CD4-positive, alpha-beta T cell treated with Interleukin-15 for 1 hour (primary cell): ENCODE results near the gene TEC.

Experiments used
- DNase-seq: peaks from one replicate; pipeline ENCODE4 v3.0.0-alpha.2; 2020

TEC gene

GRCh38 chr4:48114412-48114811 is 155.2 kb downstream of the TEC start:
- DNase-seq, result no peak

GRCh38 chr4:48112017-48112667 is 157.5 kb downstream of the TEC start:
- no peak for DNase-seq

- DNase-seq, result no peak
Observed at GRCh38 chr4:48110452-48110978, 159.1 kb downstream of the TEC start.

GRCh38 chr4:48109413-48110263 is 160.0 kb downstream of the TEC start:
- DNase-seq, result no peak

GRCh38 chr4:48108309-48109073 is 161.1 kb downstream of the TEC start:
- no peak for DNase-seq

- no peak for DNase-seq
Observed at GRCh38 chr4:48105230-48105629, 164.4 kb downstream of the TEC start.

- no peak for DNase-seq
Observed at GRCh38 chr4:48103483-48104139, 166.0 kb downstream of the TEC start.

- DNase-seq, result no peak
Observed at GRCh38 chr4:48102303-48102702, 167.3 kb downstream of the TEC start.

- no peak for DNase-seq
Observed at GRCh38 chr4:48100256-48100655, 169.4 kb downstream of the TEC start.

GRCh38 chr4:48095441-48095840 is 174.2 kb downstream of the TEC start:
- no peak for DNase-seq

GRCh38 chr4:48093991-48094416 is 175.6 kb downstream of the TEC start:
- DNase-seq, result no peak

- no peak for DNase-seq
Observed at GRCh38 chr4:48090621-48091020, 179.0 kb downstream of the TEC start.

GRCh38 chr4:48085821-48086589 is 183.6 kb downstream of the TEC start:
- DNase-seq, result no peak
